CD4-positive, alpha-beta T cell treated with Interleukin-2 at 100 ng/mL for 4 hours (primary cell): ENCODE data around the gene NAA38.
"Not testable (repeated sequence)": the region's sequence is repeated elsewhere in the genome, so short reads cannot be mapped to it uniquely, and the experiment has no call there.

Source experiments
- DNase-seq: peaks from one replicate; pipeline ENCODE4 v3.0.0-alpha.2; 2020; ENCODE audit warnings: low spot score

The NAA38 gene

GRCh38 chr17:7881276-7882054 lies 24.1 kb upstream of the NAA38 start:
- no peak for DNase-seq

GRCh38 chr17:7880076-7880868 lies 22.9 kb upstream of the NAA38 start:
- DNase-seq = no peak

- no peak for DNase-seq
Measured at GRCh38 chr17:7878234-7878633, 20.9 kb upstream of the NAA38 start.

GRCh38 chr17:7875804-7876370 lies 18.5 kb upstream of the NAA38 start:
- DNase-seq = no peak

- DNase-seq = no peak
Measured at GRCh38 chr17:7873051-7873450, 15.7 kb upstream of the NAA38 start.

- DNase-seq = peak; percentile 20
Measured at GRCh38 chr17:7867881-7868329, 10.5 kb upstream of the NAA38 start.

GRCh38 chr17:7864995-7865650 lies 7.8 kb upstream of the NAA38 start:
- no peak for DNase-seq

- DNase-seq = not testable (repeated sequence)
Measured at GRCh38 chr17:7864384-7864783, 7.0 kb upstream of the NAA38 start.

- peak; percentile 62 for DNase-seq
Measured at GRCh38 chr17:7862692-7863437, 5.5 kb upstream of the NAA38 start.

GRCh38 chr17:7859028-7859427 lies 1.7 kb upstream of the NAA38 start:
- no peak for DNase-seq

- peak; percentile 33 for DNase-seq
Measured at GRCh38 chr17:7858522-7858810, 1.1 kb upstream of the NAA38 start.

- peak; percentile 96 for DNase-seq
Measured at GRCh38 chr17:7857713-7858521, 558 bp upstream of the NAA38 start, which contains the start of gene CYB5D1. CYB5D1 (plus strand) TSS chr17:7858003; CDS start chr17:7858135, 132 bp downstream.

GRCh38 chr17:7856011-7856810 lies 1.1 kb downstream of the NAA38 start:
- peak; percentile 17 for DNase-seq

- no peak for DNase-seq
Measured at GRCh38 chr17:7855660-7856010, 1.7 kb downstream of the NAA38 start.

- DNase-seq = no peak
Measured at GRCh38 chr17:7854851-7855659, 2.3 kb downstream of the NAA38 start, which contains the start of gene TMEM88. TMEM88 (plus strand) TSS chr17:7855066; CDS start chr17:7855075, 9 bp downstream.

- DNase-seq = no peak
Measured at GRCh38 chr17:7854078-7854777, 3.1 kb downstream of the NAA38 start.

GRCh38 chr17:7853691-7854038 lies 3.7 kb downstream of the NAA38 start:
- no peak for DNase-seq

GRCh38 chr17:7852919-7853690 lies 4.3 kb downstream of the NAA38 start:
- no peak for DNase-seq
